GM19395 (cell line): ENCODE results near the gene RBMS3.
"Not testable (repeated sequence)": the region's sequence is repeated elsewhere in the genome, so short reads cannot be mapped to it uniquely, and the experiment has no call there.

Source experiments
- ATAC-seq: cut with Tn5 transposase; IDR thresholded peaks from one replicate; pipeline ENCODE4 v1.9.1; 2021; ENCODE audit warnings: mild to moderate bottlenecking, moderate library complexity; ENCODE audit not compliant: unreplicated experiment

The RBMS3 gene

GRCh38 chr3:29972320-29972993 lies 691.6 kb downstream of the RBMS3 start:
- ATAC-seq = no peak

GRCh38 chr3:29973763-29974162 lies 692.9 kb downstream of the RBMS3 start:
- ATAC-seq = no peak

- ATAC-seq = no peak
These were observed 696.0 kb downstream of the RBMS3 start for GRCh38 chr3:29976871-29977270.

GRCh38 chr3:29977360-29977759 lies 696.5 kb downstream of the RBMS3 start:
- ATAC-seq = no peak

GRCh38 chr3:29978036-29978435 lies 697.2 kb downstream of the RBMS3 start:
- no peak for ATAC-seq

GRCh38 chr3:29991198-29991597 lies 710.3 kb downstream of the RBMS3 start:
- no peak for ATAC-seq

- ATAC-seq = no peak
These were observed 721.9 kb downstream of the RBMS3 start for GRCh38 chr3:30002797-30003196.

GRCh38 chr3:30003741-30004140 lies 722.9 kb downstream of the RBMS3 start:
- ATAC-seq = no peak

- no peak for ATAC-seq
These were observed 723.6 kb downstream of the RBMS3 start for GRCh38 chr3:30004481-30004880.

- ATAC-seq = no peak
These were observed 725.2 kb downstream of the RBMS3 start for GRCh38 chr3:30006111-30006510.

GRCh38 chr3:30007668-30008067 lies 726.8 kb downstream of the RBMS3 start:
- ATAC-seq = no peak

- no peak for ATAC-seq
These were observed 730.4 kb downstream of the RBMS3 start for GRCh38 chr3:30011237-30011803.

- ATAC-seq = no peak
These were observed 732.2 kb downstream of the RBMS3 start for GRCh38 chr3:30012941-30013543.

- no peak for ATAC-seq
These were observed 737.0 kb downstream of the RBMS3 start for GRCh38 chr3:30017901-30018300.

- ATAC-seq = no peak
These were observed 739.5 kb downstream of the RBMS3 start for GRCh38 chr3:30020380-30020779.

- no peak for ATAC-seq
These were observed 743.6 kb downstream of the RBMS3 start for GRCh38 chr3:30024466-30024865.

- no peak for ATAC-seq
These were observed 746.0 kb downstream of the RBMS3 start for GRCh38 chr3:30026851-30027250.

- ATAC-seq = no peak
These were observed 753.5 kb downstream of the RBMS3 start for GRCh38 chr3:30034246-30034991.

- no peak for ATAC-seq
These were observed 755.2 kb downstream of the RBMS3 start for GRCh38 chr3:30035935-30036567.

GRCh38 chr3:30040126-30040525 lies 759.3 kb downstream of the RBMS3 start:
- no peak for ATAC-seq

GRCh38 chr3:30041481-30041880 lies 760.6 kb downstream of the RBMS3 start:
- ATAC-seq = not testable (repeated sequence)
